Kidney (tissue), 22 donors: Measurements from ENCODE around the gene ZMYND8. TPM values are rescaled to one million over a fixed set of nuclear protein-coding genes. Genes with fewer than 3 reads are reported as not detected.

Source experiments
- DNase-seq, 5 donors: peaks; one replicate each; pipeline ENCODE4 v3.0.0-alpha.2; 2013 to 2020
- FAIRE-seq: peaks from 2 replicates; lab custom pipeline; 2012; peaks lifted over from hg19 to GRCh38; lab: Jason Lieb, UNC
- H3K27ac ChIP-seq, 2 donors: one replicate each; pipeline ENCODE4 v1.7.0; 2013; ENCODE audit warnings: low read depth in 2 of 2, low read length in 2 of 2, inconsistent platforms in 1 of 2
- H3K27me3 ChIP-seq: one replicate; pipeline ENCODE4 v1.7.1; 2013; ENCODE audit warnings: low read length, inconsistent platforms; ENCODE audit not compliant: control insufficient read depth, insufficient read depth
- H3K36me3 ChIP-seq, 3 donors: one replicate each; pipeline versions ENCODE4 v1.7.0 to v1.7.1; 2013; ENCODE audit warnings: low read length in 3 of 3, control low read depth in 1 of 3, inconsistent platforms in 1 of 3; ENCODE audit not compliant: insufficient read depth in 3 of 3, control insufficient read depth in 2 of 3
- H3K4me1 ChIP-seq, 3 donors: one replicate each; pipeline versions ENCODE4 v1.7.0 to v1.7.1; 2013; ENCODE audit warnings: low read length in 3 of 3, inconsistent platforms in 1 of 3, low read depth in 1 of 3; ENCODE audit not compliant: control insufficient read depth in 2 of 3, insufficient read depth in 2 of 3
- H3K4me3 ChIP-seq, 3 donors: one replicate each; pipeline versions ENCODE4 v1.7.0 to v1.8.1; 2013; ENCODE audit warnings: low read length in 3 of 3, control low read depth in 1 of 3, inconsistent platforms in 1 of 3
- H3K9ac ChIP-seq, 3 donors: one replicate each; pipeline versions ENCODE4 v1.7.0 to v1.7.1; 2013; ENCODE audit warnings: low read length in 3 of 3, control low read depth in 1 of 3, inconsistent platforms in 1 of 3
- H3K9me3 ChIP-seq, 3 donors: one replicate each; pipeline versions ENCODE4 v1.7.0 to v1.7.1; 2013; ENCODE audit warnings: low read length in 3 of 3, control low read depth in 1 of 3, inconsistent platforms in 1 of 3; ENCODE audit not compliant: control insufficient read depth in 2 of 3, insufficient read depth in 1 of 3
- intact Hi-C: fragments of 100-400 bp; cut with DNase I; formaldehyde crosslinking; loops from one replicate; pipeline ENCODE4 v1.11.1; 2022
- long read RNA-seq, 10 donors: library from polyadenylated mRNA in 1 of 10; unstranded in 1 of 10; transcript quantifications; one replicate each; pipeline ENCODE4 v2.0.0 and lab custom pipeline, GENCODE V29; 2021 to 2026
- polyA plus RNA-seq: library from polyadenylated mRNA; stranded (reverse); fragments of 350-450 nt; fragmentation: Illumina TruSeq; extraction: RNeasy Lipid Tissue Mini Kit (QIAGEN cat#74804); gene quantifications from one replicate; pipeline ENCODE4 v1.2.3, GENCODE V29; 2014; ENCODE audit warnings: low read depth, low replicate concordance; ENCODE audit not compliant: insufficient read depth
- total RNA-seq: library from RNA; stranded (reverse); fragmentation: NEBNext Ultra II Directional; extraction: Animal tissue kit (Norgen Biotek cat#: 25700); gene quantifications from one replicate; pipeline ENCODE4 v1.2.1, GENCODE V29; 2021
- TF ChIP-seq, protein P1 (sequence below): IDR thresholded peaks from 3 replicates; pipeline ENCODE4 v1.5.1; 2012; ENCODE audit warnings: mild to moderate bottlenecking, moderate library complexity, borderline replicate concordance; ENCODE audit not compliant: insufficient read depth; ENCODE audit errors: extremely low read depth
- donor health status: control.
- donor health status: control.
- donor health status: control.
- donor health status: control.
- donor health status: control.
- donor health status: DM: yes; HTN: yes; CAD: no.
- donor health status: Normal renal cell carcinoma (clear cell type).

ZMYND8 gene
- total RNA-seq = 37.5 TPM
- polyA plus RNA-seq = 10.5 TPM
- long read RNA-seq, donor 1, partial matches to known transcripts = 0 of 1 reads
- long read RNA-seq, donor 1, other reads (novel, unspliced or antisense) = 0 of 1 reads
- long read RNA-seq, donor 2 = 0 reads
- long read RNA-seq, donor 3 = 0 reads
- long read RNA-seq, donor 4, partial matches to known transcripts = 31 of 31 reads
- long read RNA-seq, donor 4, other reads (novel, unspliced or antisense) = 0 of 31 reads
- long read RNA-seq, donor 5 = 0 reads
- long read RNA-seq, donor 6 = 0 reads
- long read RNA-seq, donor 7, full-length matches to known transcripts = 1 of 33 reads
- long read RNA-seq, donor 7, partial matches to known transcripts = 24 of 33 reads
- long read RNA-seq, donor 7, other reads (novel, unspliced or antisense) = 8 of 33 reads
- long read RNA-seq, donor 8 = 0 reads
- long read RNA-seq, donor 9 = 0 reads
- long read RNA-seq, donor 10, partial matches to known transcripts = 0 of 1 reads
- long read RNA-seq, donor 10, other reads (novel, unspliced or antisense) = 0 of 1 reads

GRCh38 chr20:47356526-47357295 lies at the start of gene ZMYND8:
Gene ZMYND8, minus strand, starts transcription at chr20:47356699. Its CDS starts 29 bp downstream, at chr20:47356670.
- Histone ChIP-seq H3K27ac (peak within 1 kb of the TSS; percentile 100), H3K9ac (peak within 1 kb of the TSS; percentile 28 to 90 (median 88)), H3K27me3 (no peaks in the 10 kb centered on the region), H3K4me3 (peak within 1 kb of the TSS; percentile 21 to 45 (median 40)), H3K9me3 (no peaks in the 10 kb centered on the region), H3K4me1 (peaks cover 53 to 95% (median 87%) of the 10 kb centered on the region in 3 donors), H3K36me3 (no peaks in the 10 kb centered on the region)
- FAIRE-seq (no peak), DNase-seq (peak; percentile 93 to 99 (median 98))
- TF ChIP-seq, protein P1, sequence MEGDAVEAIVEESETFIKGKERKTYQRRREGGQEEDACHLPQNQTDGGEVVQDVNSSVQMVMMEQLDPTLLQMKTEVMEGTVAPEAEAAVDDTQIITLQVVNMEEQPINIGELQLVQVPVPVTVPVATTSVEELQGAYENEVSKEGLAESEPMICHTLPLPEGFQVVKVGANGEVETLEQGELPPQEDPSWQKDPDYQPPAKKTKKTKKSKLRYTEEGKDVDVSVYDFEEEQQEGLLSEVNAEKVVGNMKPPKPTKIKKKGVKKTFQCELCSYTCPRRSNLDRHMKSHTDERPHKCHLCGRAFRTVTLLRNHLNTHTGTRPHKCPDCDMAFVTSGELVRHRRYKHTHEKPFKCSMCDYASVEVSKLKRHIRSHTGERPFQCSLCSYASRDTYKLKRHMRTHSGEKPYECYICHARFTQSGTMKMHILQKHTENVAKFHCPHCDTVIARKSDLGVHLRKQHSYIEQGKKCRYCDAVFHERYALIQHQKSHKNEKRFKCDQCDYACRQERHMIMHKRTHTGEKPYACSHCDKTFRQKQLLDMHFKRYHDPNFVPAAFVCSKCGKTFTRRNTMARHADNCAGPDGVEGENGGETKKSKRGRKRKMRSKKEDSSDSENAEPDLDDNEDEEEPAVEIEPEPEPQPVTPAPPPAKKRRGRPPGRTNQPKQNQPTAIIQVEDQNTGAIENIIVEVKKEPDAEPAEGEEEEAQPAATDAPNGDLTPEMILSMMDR = no peak
- intact Hi-C loops = no loop called here

GRCh38 chr20:47405775-47406325 lies 49.4 kb upstream of the ZMYND8 start:
- no peaks in the 10 kb centered on the region for H3K36me3 ChIP-seq
- H3K27me3 ChIP-seq = no peaks in the 10 kb centered on the region
- TF ChIP-seq, protein P1 = no peak
- no peak overlapping the region for H3K4me3 ChIP-seq
- intact Hi-C loops = no loop called here
- no peaks in the 10 kb centered on the region for H3K9me3 ChIP-seq
- DNase-seq = no peak
- H3K4me1 ChIP-seq = no peaks in the 10 kb centered on the region
- no peak for FAIRE-seq
- H3K27ac ChIP-seq = no peak overlapping the region
- no peak overlapping the region for H3K9ac ChIP-seq

DNA sequence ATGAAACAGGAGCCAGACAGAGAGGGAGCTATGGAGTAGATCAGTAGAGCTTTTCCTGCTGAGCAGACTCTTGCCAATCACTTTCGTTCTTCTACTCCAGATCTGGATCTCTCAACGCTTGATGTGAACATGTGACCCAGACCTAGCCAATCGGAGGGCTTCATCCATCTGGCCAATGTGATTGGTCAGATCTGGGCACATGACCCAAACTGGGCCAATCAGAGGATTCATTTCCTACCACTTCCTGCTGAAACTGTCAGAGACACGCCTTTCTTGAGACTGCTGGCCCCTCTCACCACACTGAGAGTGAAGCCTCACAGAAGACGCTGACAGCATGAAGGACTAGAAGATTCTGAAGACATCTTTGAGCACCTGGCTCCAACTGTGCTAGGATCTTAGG lies 44.2 kb upstream of the ZMYND8 start:
- Histone ChIP-seq H3K4me3 (no peak overlapping the region), H3K27me3 (no peaks in the 10 kb centered on the region), H3K4me1 (no peaks in the 10 kb centered on the region), H3K27ac (no peak overlapping the region), H3K9me3 (no peaks in the 10 kb centered on the region), H3K9ac (no peak overlapping the region), H3K36me3 (no peaks in the 10 kb centered on the region)
- FAIRE-seq (no peak), DNase-seq (no peak)
- TF ChIP-seq, protein P1 = no peak
- intact Hi-C loops = no loop called here
